ENCODE measurements around the gene METTL24.
"Not testable (repeated sequence)": the region's sequence is repeated elsewhere in the genome, so short reads cannot be mapped to it uniquely, and the experiment has no call there.

Gene METTL24

DNA sequence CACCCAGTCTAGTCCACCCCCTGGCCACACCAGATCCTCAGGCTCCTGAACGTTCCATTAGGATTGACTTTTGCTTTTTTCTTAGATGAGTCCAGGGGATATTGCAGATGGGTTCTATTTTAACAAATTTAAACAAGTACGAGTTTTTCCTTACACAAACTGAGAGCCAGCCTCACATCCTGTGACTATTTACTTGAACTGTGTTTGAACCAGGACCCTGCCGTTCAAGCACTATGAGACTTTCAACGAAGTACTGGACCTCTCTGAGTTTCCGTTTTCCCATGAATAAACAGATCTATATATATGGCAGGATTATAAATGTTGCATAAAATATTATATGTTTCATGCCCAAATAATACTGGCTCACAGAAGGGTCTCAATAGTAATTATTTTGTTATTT is 1.4 kb upstream of the METTL24 start:
- DNase-seq: no peak

DNA sequence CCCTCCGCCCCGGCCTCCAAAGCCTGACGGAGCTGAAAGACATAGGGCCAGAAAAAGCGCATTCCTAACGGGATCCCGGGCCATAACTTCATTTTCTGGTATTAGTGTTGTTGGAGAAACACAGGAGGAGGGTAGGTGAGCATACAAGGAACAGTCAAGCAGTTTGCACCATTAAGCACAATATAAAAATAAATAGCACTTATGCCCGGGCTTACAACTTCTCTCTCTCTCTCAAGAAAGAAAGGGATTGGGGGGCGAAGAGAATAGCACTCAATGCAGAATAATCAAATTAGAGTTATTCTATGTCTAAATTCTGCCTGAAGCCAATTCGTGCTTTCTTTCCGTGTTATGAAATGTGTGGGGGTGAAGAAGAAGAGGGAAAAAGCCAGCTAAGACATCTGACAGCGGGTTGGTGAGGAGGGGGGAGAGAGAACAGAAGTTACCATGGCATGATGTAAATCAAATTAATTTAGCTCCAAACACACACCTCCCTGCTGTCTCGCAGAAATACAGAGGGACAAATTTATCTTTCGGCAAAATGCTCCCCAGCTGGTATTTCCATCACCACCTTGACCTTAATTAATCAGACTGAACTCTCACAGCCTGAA is 508 bp upstream of the METTL24 start:
- no peak for DNase-seq

DNA sequence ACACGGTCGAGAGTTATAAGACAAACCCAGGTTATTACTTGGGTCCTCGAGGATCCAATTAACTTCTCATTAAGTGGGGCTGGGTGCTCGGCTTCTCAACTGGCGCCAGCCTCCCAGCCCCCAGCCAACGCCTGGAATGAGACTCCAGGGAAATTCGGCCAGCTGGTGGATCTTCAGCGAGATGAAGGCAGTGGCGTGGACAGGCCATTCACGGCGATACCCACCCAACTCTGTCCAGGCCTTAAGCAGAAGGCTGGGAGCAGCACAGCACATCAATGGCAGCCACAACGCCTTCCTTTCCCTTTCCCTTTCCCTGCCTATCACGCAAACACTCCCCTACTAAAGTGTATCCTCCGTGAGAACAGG is 868 bp downstream of the METTL24 start:
- no peak for DNase-seq

DNA sequence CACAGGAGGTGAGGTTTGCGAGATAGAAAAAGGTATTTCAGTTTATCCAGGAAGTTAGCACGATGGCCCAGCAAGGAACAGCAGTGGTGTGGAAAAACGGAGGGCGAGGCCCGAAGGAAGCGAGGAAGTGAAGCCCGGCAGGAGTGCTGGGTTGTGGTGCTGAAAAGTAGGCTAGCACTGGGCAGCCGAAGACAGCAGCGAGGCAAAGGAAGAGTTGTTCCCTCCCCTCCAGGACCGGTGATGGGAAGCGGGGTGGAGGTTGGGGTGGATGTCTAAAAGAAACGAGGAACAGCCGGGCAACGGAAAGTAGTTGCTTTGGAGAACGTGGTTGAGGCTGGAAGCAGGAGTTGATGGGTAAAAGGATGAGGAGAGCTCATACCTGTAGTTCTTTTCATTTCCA is 1.4 kb downstream of the METTL24 start:
- no peak for DNase-seq

DNA sequence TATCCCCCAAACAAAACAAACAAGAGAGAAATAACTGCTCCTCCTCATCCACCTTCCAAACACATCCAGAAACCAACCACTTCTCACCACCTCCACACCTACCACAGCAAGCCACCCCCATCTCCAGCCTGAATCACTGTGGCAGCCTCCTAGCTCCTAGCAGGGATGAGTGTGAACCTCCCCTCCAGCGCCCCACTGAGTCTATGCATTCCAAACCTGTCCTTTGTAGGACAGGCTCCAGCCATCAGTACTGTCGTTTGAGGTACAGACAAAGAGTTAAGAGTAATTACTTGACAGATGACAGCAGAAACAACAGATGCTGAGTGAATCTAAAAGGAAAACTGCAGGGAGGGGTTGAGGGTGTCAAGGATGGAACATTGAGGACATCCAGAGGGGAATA is 2.4 kb downstream of the METTL24 start:
- DNase-seq: no peak

DNA sequence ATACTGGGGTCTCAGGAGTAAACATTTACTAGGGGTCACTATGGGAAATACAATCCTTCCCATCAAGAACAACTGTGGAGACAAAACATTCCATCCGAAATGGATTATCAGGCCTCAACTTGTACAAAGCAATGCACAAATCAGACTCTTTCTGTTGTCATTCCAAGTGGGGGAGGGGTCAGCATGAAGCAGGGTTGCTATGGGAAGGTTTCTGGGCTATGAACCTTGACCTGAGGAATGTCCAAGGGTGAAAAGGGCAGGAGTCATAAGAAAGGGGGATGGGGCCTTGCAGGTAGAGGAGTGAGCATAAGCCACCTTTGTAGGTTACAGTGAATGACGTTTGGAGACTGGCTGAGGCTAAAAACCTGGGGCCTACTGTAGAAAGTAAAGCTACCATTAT is 3.1 kb downstream of the METTL24 start:
- DNase-seq: no peak

DNA sequence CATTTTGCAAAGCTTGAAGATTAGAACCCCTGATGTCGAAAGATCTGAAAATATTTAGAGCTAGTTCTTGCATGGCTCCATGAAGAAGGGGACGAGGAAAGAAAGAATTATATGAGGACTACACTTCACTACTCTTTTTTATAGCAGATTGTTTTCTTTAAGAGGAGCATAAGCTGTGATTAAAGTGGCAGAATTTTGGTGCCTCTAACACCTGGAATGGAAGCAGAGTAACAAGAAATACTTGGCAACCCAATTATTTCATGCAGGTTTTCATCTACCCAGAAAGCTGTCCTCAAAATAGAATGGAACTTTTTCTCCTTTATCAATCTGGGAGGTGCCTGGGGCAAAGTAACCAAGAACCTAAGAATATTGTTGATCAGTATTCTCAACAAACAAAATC is 4.0 kb downstream of the METTL24 start:
- no peak for DNase-seq

DNA sequence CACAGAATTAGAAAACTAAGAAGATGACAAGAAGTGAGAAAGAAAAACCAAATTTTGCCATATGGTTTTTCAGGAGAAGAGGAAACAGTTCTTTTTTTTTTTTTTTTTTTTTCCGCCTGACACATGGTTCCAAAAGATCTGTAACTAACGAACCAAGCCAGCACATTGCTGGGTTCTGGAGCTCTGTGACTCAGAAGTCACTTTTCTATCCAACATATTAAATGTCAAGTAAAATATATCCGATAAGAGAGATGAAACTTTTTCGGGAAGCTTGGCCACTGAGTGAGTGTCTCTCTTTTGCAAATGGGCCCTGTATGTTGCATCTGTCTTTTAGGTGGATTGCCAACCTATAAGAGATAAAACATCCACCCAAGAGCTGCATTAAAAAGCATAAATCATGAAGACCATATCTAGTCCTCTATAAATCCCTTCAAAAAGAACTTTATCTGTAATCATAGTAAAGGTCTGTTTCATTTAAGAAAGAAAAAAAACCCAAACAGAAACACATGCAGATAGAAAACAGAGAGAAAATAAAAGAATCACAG is 4.6 kb downstream of the METTL24 start:
- no peak for DNase-seq

DNA sequence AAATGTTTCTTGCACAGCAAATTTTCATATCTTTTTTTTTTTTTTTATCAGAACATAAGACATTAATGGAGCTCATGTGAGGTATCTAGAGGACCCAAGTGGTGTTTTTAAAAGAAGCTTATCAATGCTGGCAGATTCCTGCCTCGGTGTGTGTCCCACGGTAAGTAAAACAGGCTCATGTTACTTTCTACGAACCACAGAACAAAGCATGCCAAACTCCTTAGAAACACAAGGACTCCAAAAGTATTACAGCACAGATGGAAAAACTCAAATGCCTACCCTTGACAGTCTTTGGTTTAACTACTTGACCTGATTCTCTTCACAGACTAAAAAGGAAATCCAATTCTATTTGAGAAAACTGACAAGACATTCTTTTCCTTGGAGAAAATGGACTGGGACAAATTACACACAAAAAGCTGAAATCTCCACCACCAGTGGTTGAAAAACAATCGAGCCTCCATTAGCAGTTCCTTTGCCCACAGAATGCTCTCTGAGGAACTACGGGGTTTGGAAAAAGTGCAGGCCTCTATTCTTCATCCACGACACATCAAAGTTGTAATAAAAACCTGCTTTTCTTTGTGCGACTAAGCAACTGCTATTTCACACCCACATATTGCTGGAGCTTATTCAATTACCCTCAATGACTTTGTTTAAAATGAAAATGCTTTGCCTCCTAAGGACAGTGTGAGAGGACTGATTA is 5.4 kb downstream of the METTL24 start:
- DNase-seq: no peak

DNA sequence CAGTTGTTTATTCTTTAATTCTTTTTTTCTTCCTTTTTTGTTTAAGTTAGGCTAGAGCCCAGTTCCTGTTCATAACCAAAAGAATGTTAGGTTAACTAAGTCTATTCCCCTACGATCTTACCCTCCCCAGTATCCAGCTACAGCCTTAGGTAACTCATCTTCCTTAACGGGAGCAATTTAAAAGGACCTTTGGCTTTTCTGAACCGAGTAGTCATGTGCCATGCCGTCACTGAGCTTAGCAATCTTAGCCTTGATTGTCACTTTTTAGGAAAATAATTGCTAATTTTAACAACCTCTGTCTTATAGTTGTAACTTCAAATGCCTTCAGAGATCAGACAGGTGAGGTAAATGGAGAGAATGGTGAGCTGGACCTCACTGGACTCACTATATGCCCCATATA is 6.2 kb downstream of the METTL24 start:
- no peak for DNase-seq

DNA sequence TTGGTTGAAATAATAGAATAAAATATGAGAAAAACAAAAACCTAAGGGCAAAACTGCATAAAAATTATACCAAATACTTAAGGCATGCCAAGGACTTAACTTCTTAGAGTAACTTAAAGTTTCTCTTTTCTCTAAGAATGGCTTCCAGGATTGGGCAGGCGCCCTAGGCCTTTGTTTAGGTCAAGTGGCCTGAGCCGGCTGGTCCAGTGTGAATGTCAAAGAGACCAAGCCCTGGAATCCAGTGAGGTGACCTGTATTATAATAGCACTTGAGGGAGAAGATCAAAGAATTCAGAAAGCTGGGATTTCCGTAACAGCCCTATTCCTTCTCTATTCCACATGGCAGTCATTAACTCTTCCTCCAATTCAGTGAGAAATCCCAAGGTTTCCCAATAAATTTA is 6.6 kb downstream of the METTL24 start:
- no peak for DNase-seq

DNA sequence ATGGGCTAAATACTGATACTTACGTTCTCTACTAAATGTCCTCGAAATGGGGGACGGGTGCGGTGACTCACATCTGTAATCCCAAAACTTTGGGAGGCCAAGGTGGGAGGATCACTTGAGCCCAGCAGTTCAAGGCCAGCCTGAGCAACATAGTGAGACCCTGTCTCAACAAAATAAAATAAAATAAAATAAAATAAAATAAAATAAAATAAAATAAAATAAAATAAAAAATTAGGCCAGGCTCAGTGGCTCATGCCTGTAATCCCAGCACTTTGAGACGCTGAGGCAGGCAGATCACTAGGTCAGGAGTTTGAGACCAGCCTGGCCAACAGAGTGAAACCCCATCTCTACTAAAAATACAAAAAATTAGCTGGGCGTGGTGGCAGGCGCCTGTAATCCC is 7.6 kb downstream of the METTL24 start:
- not testable (repeated sequence) for DNase-seq

DNA sequence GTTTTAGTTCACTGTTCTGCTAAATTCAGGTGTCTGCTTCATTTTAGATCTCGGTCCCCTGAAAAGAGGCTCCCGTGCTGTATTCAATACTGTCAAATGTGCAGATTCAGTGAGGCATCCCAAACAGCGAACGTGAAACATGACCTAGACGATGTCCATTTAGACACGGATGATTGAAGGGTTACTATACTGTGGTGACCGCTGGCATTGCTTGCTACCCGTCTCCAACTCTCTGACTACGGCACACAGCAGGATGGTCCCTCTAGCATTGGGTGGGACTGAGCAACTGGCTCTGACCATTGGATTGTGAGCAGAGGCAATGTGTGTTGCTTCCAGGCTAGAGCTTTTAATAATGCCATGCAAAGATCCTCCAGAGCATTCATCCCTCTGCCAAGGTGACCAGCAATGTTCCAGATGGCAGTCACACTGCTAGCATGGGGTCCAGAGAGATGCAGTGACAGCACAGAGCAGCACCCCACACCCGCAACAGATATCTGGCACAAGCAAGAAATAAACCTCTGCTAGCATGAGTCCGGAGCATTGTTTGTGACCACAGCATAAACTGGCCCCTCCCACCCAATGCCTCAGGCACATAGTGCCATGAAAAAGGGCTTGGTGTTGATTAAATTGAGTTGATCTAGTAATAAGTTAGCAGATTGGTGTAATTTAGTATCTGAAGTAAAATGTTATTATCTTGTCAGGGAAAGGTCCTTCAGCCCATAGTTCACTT is 9.0 kb downstream of the METTL24 start:
- no peak for DNase-seq

DNA sequence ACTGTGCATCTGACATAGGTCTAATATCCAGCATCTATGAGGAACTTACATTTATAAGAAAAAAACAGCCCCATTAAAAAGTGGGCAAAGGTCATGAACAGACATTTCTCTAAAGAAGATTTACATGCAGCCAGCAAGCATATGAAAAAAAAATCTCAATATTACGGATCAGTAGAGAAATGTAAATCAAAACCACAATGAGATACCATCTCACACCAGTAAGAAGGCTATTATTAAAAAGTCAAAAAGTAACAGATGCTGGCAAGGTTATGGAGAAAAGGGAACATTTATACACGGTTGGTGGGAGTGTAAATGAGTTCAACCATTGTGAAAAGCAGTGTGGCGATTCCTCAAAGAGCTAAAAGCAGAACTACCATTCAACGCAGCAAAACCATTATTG is 13.1 kb downstream of the METTL24 start:
- DNase-seq: no peak

DNA sequence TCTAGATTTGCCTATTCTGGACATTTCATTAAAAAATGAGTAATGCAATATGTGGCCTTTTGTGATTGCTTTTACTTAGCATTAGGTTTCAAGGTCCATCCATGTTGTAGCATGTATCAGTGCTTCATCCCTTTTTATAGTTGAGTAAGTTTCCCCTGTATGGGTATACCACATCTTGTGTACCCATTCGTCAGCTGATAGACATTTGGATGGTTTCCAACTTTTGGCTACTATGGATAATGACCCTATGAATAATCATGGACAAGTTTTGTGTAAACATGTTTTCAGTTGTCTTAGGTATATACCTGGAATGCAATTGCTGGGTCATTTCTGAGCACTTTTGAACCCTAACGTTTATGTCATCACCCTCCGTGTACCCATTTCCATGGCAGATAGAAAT is 15.4 kb downstream of the METTL24 start:
- no peak for DNase-seq

DNA sequence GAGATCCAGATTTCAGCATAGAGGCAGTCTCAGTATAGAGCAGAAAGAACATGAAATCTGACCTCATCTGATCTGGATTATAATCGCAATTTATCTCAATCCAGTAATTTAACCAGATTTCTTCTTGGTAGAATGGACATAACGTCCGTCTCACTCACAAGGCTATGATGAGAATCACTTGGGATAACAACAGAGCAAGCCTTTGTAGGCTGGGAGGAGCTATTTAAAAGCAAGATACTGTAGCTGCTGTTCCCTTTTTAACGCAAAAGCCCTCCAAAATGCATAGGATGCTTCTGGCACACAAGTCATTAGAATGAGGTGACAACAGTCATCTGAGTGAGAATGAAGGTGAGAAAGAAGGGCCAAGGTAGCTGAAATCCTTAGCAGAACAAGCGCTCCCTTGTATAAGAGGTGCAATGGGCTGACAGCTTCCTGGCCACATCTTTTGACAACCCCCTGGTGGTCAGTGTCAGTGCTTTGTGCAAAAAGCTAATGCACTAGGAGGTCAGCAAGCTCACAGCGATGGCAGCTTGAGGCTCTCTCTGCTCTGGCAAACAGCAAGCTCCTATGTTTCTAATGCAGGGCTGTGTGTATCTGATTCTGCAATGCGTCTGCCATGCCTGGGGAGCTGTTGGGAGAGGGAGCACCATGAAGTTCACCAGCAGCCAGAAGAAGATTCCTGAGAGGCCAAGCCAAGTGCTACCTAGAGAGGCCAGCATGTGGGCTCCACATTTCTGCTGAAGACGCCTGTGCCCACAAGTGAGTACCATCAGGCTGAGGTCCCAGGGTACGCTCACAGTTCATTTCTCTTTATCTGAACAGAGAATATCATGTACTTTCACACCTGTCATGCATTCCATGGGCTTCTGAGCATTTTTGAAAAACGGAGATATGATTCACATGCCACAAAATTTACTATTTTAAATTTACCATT is 16.2 kb downstream of the METTL24 start:
- no peak for DNase-seq

DNA sequence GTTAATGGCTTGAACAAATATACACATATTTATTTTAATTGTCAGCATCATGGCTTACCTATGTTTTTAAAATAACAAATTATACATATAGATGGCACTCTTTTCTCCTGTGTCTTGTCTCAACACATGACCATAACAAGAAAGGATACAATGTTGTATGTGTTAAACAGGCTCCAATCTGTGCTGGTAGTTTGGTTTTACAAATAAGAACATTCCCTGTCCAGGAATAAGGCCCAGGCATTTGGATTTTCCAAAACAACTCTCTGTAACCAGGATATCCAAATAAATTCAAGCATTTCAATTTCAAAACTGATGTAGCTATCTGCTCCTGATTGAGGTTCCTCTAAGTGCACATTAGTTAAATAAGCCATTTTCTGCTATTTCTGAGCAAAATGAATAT is 17.1 kb downstream of the METTL24 start:
- DNase-seq: no peak

DNA sequence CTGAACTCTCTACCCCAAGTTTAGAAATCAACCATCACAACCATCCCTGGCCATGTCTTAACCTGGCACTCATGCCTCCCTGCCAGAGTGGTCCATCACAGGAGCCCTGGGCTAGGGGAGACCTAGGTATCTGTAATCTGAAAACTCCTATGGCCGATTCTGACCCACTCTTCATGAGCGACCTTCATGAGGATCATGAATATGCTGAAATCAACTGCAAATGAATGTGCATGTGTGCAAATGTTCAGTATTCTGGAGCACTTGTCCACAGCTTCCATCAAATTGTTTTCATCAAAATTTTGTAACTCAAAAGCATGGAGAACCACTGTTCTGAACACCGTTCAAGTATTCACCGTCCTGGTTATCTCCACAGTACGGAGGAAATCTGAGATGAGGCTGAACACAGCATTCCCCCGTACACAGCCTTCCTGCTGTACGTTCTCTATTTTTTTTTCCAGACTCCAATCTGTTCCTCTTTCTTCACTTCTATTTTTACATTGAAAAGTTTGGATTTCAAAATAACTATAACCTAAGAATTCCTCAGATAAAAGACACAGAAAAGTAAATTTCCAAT is 17.7 kb downstream of the METTL24 start:
- no peak for DNase-seq

DNA sequence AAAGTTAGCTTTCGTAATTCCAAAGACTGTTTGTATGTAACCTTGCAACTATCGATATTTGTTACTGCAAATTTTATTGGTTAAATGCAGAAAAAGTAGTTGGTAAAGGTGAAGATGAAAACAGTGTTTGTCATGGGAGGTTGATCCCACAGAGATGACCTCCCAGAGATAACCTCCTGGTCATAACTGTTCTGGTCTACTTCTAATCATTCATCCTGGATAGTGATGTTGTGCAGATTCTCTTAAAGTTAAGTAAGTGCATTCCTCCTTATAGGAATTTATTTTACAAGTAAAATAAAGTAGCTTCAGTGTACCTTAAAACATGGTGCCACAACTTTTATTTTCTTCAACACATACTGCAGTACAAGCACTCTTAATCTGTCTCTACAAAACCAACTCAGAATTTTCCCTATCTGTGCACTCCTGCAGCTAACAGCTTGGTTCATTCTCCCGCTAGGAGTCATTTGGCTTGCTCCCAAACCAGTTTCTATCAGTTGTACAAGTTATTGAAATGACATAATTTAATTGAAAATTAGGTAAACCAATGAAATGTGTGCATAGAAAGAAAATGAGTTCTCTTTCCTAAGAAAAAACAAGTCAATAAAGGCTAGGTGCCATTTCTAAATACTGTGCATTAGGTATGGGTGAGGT is 19.2 kb downstream of the METTL24 start:
- no peak for DNase-seq

DNA sequence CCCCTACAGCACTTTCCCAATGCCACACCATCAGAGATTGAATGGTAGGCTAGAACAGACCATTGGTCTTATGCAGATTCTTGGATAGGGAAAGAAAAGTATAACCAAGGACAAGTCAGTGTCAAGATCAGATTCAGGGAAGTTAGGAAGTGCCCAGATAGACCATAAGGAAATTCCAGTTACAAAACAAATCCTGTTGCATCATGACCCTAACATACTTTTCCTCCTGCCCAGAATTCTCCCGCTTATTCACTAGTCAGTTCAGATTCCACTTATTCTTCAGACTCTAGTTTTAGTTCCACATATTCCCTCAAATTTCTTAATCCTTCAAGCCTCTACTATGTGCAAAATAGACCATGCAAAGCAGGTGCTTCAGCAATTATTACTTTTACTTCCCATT is 20.7 kb downstream of the METTL24 start:
- DNase-seq: no peak

DNA sequence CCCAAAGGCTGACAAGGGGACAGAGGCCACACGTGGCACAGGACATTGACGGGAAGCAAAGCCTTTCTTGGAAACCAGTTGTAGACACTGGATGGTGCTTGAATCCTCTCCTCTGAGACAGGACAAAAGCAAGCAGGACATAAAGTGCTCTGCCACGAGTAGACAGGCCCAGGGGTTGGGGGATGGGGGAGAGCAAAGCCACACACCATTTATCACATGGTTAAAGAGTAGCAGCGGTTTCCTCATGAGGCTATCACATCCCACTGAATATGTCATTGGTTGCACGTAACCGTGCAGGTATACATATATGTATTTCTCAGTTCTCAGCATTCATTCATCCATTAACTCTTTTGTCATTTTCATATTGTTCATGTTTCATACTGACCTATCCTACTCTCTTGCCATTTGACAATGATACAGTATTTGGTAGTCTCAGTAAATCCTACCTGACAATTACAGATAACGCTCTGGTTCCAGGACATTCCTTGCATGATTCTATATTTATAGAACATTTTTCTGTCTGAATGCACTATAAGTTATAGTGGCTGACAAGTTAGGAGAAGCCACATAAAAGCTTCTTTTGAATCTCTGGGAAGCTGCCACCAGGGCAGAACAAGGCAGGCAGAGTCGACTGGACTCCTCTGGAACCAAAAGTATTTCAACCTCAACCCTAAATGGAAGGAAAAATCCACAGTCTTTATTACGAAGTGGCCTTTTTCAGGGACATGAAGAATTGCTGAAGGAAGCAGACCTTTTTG is 23.5 kb downstream of the METTL24 start:
- no peak for DNase-seq
